Fibroblast of lung (primary cell): ENCODE measurements around the gene RREB1.

Experiments used
- EZH2 ChIP-seq: IDR thresholded peaks from 2 replicates; pipeline ENCODE4 v1.5.1; 2012; ENCODE audit warnings: low read length, control low read depth, mild to moderate bottlenecking; ENCODE audit errors: missing control alignments
- TF ChIP-seq, protein P1 (sequence below), 2 donors: IDR thresholded peaks in 1 of 2; conservative IDR thresholded peaks in 1 of 2; 1 replicate in 1 of 2; 2 replicates in 1 of 2; pipeline ENCODE4 v1.5.1; 2011 to 2012; ENCODE audit warnings: low read length in 2 of 2, control low read depth in 1 of 2, inconsistent platforms in 1 of 2, low read depth in 1 of 2, mild to moderate bottlenecking in 1 of 2

DNA sequence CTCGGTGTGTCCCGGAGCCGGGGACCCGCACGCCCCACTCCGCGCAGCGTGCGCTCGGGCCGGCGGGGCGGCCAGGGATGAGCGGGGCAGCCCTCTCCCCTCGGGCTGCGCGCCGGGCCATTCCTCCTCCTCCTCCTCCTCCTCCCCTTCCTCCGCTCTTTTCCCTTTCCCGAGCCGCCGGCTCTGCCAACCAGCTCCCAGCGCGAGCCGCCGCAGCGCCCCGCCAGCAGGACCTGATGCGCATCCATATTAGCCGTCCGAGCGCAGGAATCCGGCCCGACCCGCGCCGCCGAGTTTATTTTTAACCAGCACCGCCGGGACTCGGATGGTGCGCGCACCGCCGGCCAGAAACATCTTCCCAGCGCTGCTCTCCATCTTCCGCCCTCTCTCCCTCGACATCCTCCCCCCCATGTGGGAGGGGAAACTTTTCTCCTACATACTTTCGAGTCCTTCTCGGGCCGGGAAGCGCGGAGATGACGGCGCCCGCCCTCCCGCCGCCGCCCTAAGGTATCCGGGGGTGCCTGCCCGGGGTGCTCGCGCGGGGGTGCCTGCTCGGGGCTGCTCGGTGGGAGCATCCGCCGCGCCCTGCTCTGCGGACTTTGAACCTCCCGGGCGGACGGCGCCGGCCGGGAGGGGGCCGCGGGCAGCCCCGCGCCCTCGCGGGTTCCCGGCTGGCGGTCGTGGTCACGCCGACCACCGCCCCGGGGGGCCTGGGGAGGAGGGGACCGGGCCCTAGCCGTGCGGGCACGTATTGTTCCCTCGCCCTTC, 619 bp downstream of the RREB1 start:
- TF ChIP-seq, protein P1, sequence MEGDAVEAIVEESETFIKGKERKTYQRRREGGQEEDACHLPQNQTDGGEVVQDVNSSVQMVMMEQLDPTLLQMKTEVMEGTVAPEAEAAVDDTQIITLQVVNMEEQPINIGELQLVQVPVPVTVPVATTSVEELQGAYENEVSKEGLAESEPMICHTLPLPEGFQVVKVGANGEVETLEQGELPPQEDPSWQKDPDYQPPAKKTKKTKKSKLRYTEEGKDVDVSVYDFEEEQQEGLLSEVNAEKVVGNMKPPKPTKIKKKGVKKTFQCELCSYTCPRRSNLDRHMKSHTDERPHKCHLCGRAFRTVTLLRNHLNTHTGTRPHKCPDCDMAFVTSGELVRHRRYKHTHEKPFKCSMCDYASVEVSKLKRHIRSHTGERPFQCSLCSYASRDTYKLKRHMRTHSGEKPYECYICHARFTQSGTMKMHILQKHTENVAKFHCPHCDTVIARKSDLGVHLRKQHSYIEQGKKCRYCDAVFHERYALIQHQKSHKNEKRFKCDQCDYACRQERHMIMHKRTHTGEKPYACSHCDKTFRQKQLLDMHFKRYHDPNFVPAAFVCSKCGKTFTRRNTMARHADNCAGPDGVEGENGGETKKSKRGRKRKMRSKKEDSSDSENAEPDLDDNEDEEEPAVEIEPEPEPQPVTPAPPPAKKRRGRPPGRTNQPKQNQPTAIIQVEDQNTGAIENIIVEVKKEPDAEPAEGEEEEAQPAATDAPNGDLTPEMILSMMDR (conservative IDR thresholded peaks at IDR 0.05 in 1 of 2, IDR thresholded peaks at IDR 0.05 in 1 of 2; ENCODE audit: low read depth in 1 of 2, low read length in 2 of 2): no peak
- TF ChIP-seq EZH2: no peak
